Skeletal muscle tissue (tissue), 4 donors: ENCODE results near the gene MEMO1. TPM values are rescaled to one million over a fixed set of nuclear protein-coding genes. Genes with fewer than 3 reads are reported as not detected.
"Not testable (repeated sequence)": the region's sequence is repeated elsewhere in the genome, so short reads cannot be mapped to it uniquely, and the experiment has no call there.

Experiments used
- H3K27ac ChIP-seq: one replicate; pipeline ENCODE4 v1.7.0; 2013; ENCODE audit warnings: mild to moderate bottlenecking, low read depth, low read length, inconsistent platforms
- H3K27me3 ChIP-seq, 3 donors: one replicate each; pipeline ENCODE4 v1.7.0; 2013; ENCODE audit warnings: low read length in 3 of 3; ENCODE audit not compliant: control insufficient read depth in 3 of 3, insufficient read depth in 3 of 3
- H3K36me3 ChIP-seq, 3 donors: one replicate each; pipeline ENCODE4 v1.7.0; 2013; ENCODE audit warnings: low read length in 3 of 3; ENCODE audit not compliant: control insufficient read depth in 3 of 3, insufficient read depth in 3 of 3
- H3K4me1 ChIP-seq, 3 donors: one replicate each; pipeline ENCODE4 v1.7.0; 2013; ENCODE audit warnings: low read length in 3 of 3, mild to moderate bottlenecking in 3 of 3; ENCODE audit not compliant: control insufficient read depth in 3 of 3, insufficient read depth in 3 of 3
- H3K4me3 ChIP-seq, 3 donors: one replicate each; pipeline ENCODE4 v1.7.0; 2013; ENCODE audit warnings: low read length in 3 of 3
- H3K9ac ChIP-seq, 3 donors: one replicate each; pipeline ENCODE4 v1.7.0; 2013; ENCODE audit warnings: low read length in 3 of 3, mild to moderate bottlenecking in 3 of 3, moderate library complexity in 2 of 3, low read depth in 1 of 3
- H3K9me3 ChIP-seq, 3 donors: one replicate each; pipeline ENCODE4 v1.7.0; 2013; ENCODE audit warnings: low read length in 3 of 3; ENCODE audit not compliant: control insufficient read depth in 3 of 3
- total RNA-seq: library from RNA; depleted of rRNA; stranded (reverse); fragments of >200 nt; gene quantifications from one replicate; pipeline ENCODE4 v1.2.3, GENCODE V29; 2014
- donor health status: Osteomylitis.

The MEMO1 gene
- total RNA-seq, 1 donor from 2014 or later: 43.8 TPM

- Histone ChIP-seq H3K27ac (no peak overlapping the region), H3K4me1 (no peaks in the 10 kb centered on the region), H3K27me3 (no peaks in the 10 kb centered on the region)
Observed at GRCh38 chr2:31962757-31963361, 47.9 kb downstream of the MEMO1 start.

GRCh38 chr2:31958140-31958717 is 52.6 kb downstream of the MEMO1 start:
- no peaks in the 10 kb centered on the region for H3K27me3 ChIP-seq
- H3K36me3 ChIP-seq: no peaks in the 10 kb centered on the region
- no peak overlapping the region for H3K9ac ChIP-seq
- no peaks in the 10 kb centered on the region for H3K4me1 ChIP-seq
- H3K9me3 ChIP-seq: no peaks in the 10 kb centered on the region
- no peak overlapping the region for H3K4me3 ChIP-seq
- H3K27ac ChIP-seq: no peak overlapping the region

More at GRCh38 chr2:31962757-31963361, 47.9 kb downstream of the MEMO1 start:
- Histone ChIP-seq H3K36me3 (peaks cover 0 to 2% (median 0%) of the 10 kb centered on the region in 3 donors), H3K4me3 (no peak overlapping the region), H3K9ac (no peak overlapping the region), H3K9me3 (no peaks in the 10 kb centered on the region)

- H3K36me3 ChIP-seq: no peaks in the 10 kb centered on the region
- H3K9me3 ChIP-seq: no peaks in the 10 kb centered on the region
- H3K4me1 ChIP-seq: no peaks in the 10 kb centered on the region
- no peaks in the 10 kb centered on the region for H3K27me3 ChIP-seq
- no peak overlapping the region for H3K27ac ChIP-seq
- H3K4me3 ChIP-seq: no peak overlapping the region
- no peak overlapping the region for H3K9ac ChIP-seq
Observed at GRCh38 chr2:31957354-31958139, 53.3 kb downstream of the MEMO1 start.

GRCh38 chr2:31956934-31957333 is 53.9 kb downstream of the MEMO1 start:
- H3K4me1 ChIP-seq, H3K9ac ChIP-seq, H3K27me3 ChIP-seq, H3K36me3 ChIP-seq, H3K4me3 ChIP-seq, H3K27ac ChIP-seq, H3K9me3 ChIP-seq: not testable (repeated sequence)

- Histone ChIP-seq H3K9me3 (no peaks in the 10 kb centered on the region), H3K9ac (no peak overlapping the region), H3K27me3 (no peaks in the 10 kb centered on the region), H3K4me1 (no peaks in the 10 kb centered on the region), H3K36me3 (no peaks in the 10 kb centered on the region), H3K4me3 (no peak overlapping the region), H3K27ac (no peak overlapping the region)
Observed at GRCh38 chr2:31956312-31956711, 54.5 kb downstream of the MEMO1 start.

- H3K4me1 ChIP-seq, H3K9ac ChIP-seq, H3K9me3 ChIP-seq, H3K36me3 ChIP-seq, H3K27me3 ChIP-seq, H3K27ac ChIP-seq, H3K4me3 ChIP-seq: not testable (repeated sequence)
Observed at GRCh38 chr2:31953095-31953494, 57.7 kb downstream of the MEMO1 start.

- Histone ChIP-seq H3K27ac (no peak overlapping the region), H3K9ac (no peak overlapping the region), H3K36me3 (no peaks in the 10 kb centered on the region), H3K4me1 (peaks cover 0 to 5% (median 5%) of the 10 kb centered on the region in 3 donors), H3K27me3 (no peaks in the 10 kb centered on the region), H3K4me3 (no peak overlapping the region), H3K9me3 (no peaks in the 10 kb centered on the region)
Observed at GRCh38 chr2:31950946-31951562, 59.8 kb downstream of the MEMO1 start.

GRCh38 chr2:31947871-31948270 is 62.9 kb downstream of the MEMO1 start:
- no peaks in the 10 kb centered on the region for H3K9me3 ChIP-seq
- H3K27ac ChIP-seq: no peak overlapping the region
- H3K36me3 ChIP-seq: peaks cover 0 to 2% (median under 1%) of the 10 kb centered on the region in 3 donors
- H3K9ac ChIP-seq: no peak overlapping the region
- H3K4me1 ChIP-seq: peaks cover 0 to 5% (median 5%) of the 10 kb centered on the region in 3 donors
- H3K4me3 ChIP-seq: no peak overlapping the region
- H3K27me3 ChIP-seq: no peaks in the 10 kb centered on the region

GRCh38 chr2:31946838-31947237 is 64.0 kb downstream of the MEMO1 start:
- H3K36me3 ChIP-seq: peaks cover 0 to 6% (median 2%) of the 10 kb centered on the region in 3 donors
- no peaks in the 10 kb centered on the region for H3K9me3 ChIP-seq
- H3K9ac ChIP-seq: no peak overlapping the region
- no peak overlapping the region for H3K4me3 ChIP-seq
- H3K4me1 ChIP-seq: peaks cover 0 to 5% (median 5%) of the 10 kb centered on the region in 3 donors
- no peaks in the 10 kb centered on the region for H3K27me3 ChIP-seq
- H3K27ac ChIP-seq: no peak overlapping the region

- no peak overlapping the region for H3K9ac ChIP-seq
- H3K4me1 ChIP-seq: peaks cover 0 to 5% (median 5%) of the 10 kb centered on the region in 3 donors
- no peaks in the 10 kb centered on the region for H3K27me3 ChIP-seq
- peaks cover 0 to 6% (median 3%) of the 10 kb centered on the region in 3 donors for H3K36me3 ChIP-seq
- H3K4me3 ChIP-seq: no peak overlapping the region
- no peaks in the 10 kb centered on the region for H3K9me3 ChIP-seq
- H3K27ac ChIP-seq: no peak overlapping the region
Observed at GRCh38 chr2:31945572-31945935, 65.3 kb downstream of the MEMO1 start.
